ENCODE results near the gene NID1.

GRCh38 chr1:236020359-236021219 lies 44.3 kb downstream of the NID1 start:
- TF ChIP-seq, protein P1, sequence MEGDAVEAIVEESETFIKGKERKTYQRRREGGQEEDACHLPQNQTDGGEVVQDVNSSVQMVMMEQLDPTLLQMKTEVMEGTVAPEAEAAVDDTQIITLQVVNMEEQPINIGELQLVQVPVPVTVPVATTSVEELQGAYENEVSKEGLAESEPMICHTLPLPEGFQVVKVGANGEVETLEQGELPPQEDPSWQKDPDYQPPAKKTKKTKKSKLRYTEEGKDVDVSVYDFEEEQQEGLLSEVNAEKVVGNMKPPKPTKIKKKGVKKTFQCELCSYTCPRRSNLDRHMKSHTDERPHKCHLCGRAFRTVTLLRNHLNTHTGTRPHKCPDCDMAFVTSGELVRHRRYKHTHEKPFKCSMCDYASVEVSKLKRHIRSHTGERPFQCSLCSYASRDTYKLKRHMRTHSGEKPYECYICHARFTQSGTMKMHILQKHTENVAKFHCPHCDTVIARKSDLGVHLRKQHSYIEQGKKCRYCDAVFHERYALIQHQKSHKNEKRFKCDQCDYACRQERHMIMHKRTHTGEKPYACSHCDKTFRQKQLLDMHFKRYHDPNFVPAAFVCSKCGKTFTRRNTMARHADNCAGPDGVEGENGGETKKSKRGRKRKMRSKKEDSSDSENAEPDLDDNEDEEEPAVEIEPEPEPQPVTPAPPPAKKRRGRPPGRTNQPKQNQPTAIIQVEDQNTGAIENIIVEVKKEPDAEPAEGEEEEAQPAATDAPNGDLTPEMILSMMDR (IDR thresholded peaks at IDR 0.05; ENCODE audit: low read length) = no peak
- TF ChIP-seq EZH2 (optimal IDR thresholded peaks at IDR 0.05; ENCODE audit: low read depth, low read length) = no peak
